Ovary (tissue), 9 donors: Measurements from ENCODE around the gene ZSWIM6. TPM values are rescaled to one million over a fixed set of nuclear protein-coding genes. Genes with fewer than 3 reads are reported as not detected.

Experiments used
- DNase-seq, 5 donors: peaks; one replicate each; pipeline ENCODE4 v3.0.0-alpha.2; 2019 to 2020
- H3K27ac ChIP-seq, 2 donors: fragments of 200-600 bp; one replicate each; pipeline versions ENCODE4 v1.5.1 to v1.8.0; 2019 to 2022
- H3K27me3 ChIP-seq: fragments of 200-600 bp; one replicate; pipeline ENCODE4 v1.8.0; 2022
- H3K36me3 ChIP-seq: fragments of 200-600 bp; sonication (generic); one replicate; pipeline ENCODE4 v1.5.1; 2019
- H3K4me1 ChIP-seq: one replicate; pipeline ENCODE4 v1.8.1; 2013; ENCODE audit warnings: mild to moderate bottlenecking, moderate library complexity; ENCODE audit not compliant: insufficient read depth
- H3K4me3 ChIP-seq: fragments of 200-600 bp; sonication (generic); one replicate; pipeline ENCODE4 v1.5.1; 2017
- H3K9me3 ChIP-seq, 2 donors: fragments of 200-600 bp in 1 of 2; sonication (generic) in 1 of 2; one replicate each; pipeline versions ENCODE4 v1.5.1 to v1.8.1; 2013 to 2019; ENCODE audit warnings: mild to moderate bottlenecking in 1 of 2, moderate library complexity in 1 of 2
- CTCF ChIP-seq, 3 donors: fragments of 450-650 bp in 2 of 3; fragments of 200-600 bp in 1 of 3; IDR thresholded peaks; one replicate each; pipeline versions ENCODE4 v1.5.1 to v1.8.0; 2016 to 2022; ENCODE audit warnings: antibody characterized with exemption in 3 of 3, mild to moderate bottlenecking in 1 of 3
- EP300 ChIP-seq: sonication (generic); formaldehyde crosslinking; IDR thresholded peaks from one replicate; pipeline ENCODE4 v1.6.1; 2017; ENCODE audit warnings: antibody characterized with exemption
- POLR2A ChIP-seq: fragments of 450-650 bp; IDR thresholded peaks from one replicate; pipeline ENCODE4 v1.6.1; 2017; ENCODE audit warnings: antibody characterized with exemption, mild to moderate bottlenecking, moderate library complexity
- WGBS, 3 donors: extraction: QIAGEN DNeasy Blood & Tissue Kit in 1 of 3; methylation state at CpG; one replicate each; pipeline versions ENCODE4 v1.1.5 to v1.1.7; 2013 to 2017; 5-methylcytosine and 5-hydroxymethylcytosine counted together
- intact Hi-C, 4 donors: fragments of 100-400 bp; cut with DNase I; formaldehyde crosslinking; loops; one replicate each; pipeline versions ENCODE4 v1.11.0 to v1.15.1; 2022 to 2023
- polyA plus RNA-seq, 2 donors: library from polyadenylated mRNA; stranded (reverse); fragments of 200-250 nt in 1 of 2; fragments of 350-450 nt in 1 of 2; fragmentation: Illumina TruSeq in 1 of 2; extraction: RNeasy Lipid Tissue Mini Kit (QIAGEN cat#74804) in 1 of 2; gene quantifications; one replicate each; pipeline ENCODE4 v1.2.3, GENCODE V29; 2013 to 2014
- total RNA-seq, 7 donors: library from RNA; depleted of rRNA in 2 of 7; stranded (reverse); fragments of >200 nt in 2 of 7; fragmentation: NEBNext Ultra II Directional in 3 of 7; extraction: Animal tissue kit (Norgen Biotek cat#: 25700) in 3 of 7; gene quantifications; one replicate each; pipeline versions ENCODE4 v1.1.0 to v1.2.4, GENCODE V29; 2016 to 2023
- donor health status: DM: no; HTN: no; CAD: no; lungs with moderate emphysema.
- donor health status: DM: no; HTN: no; CAD: no.
- donor health status: Bipolar disorder and iron deficiency.
- donor health status: DM: yes; HTN: yes; CAD: no.
- donor health status: DM: no; HTN: no; CAD: no.
- donor health status: DM: yes; HTN: yes; CAD: no.

The ZSWIM6 gene
- total and polyA plus RNA-seq, 9 donors: 4.1 to 15.3 (median 10.6) TPM

GRCh38 chr5:61307611-61308010 lies 24.4 kb upstream of the ZSWIM6 start:
- no peaks in the 10 kb centered on the region for H3K9me3 ChIP-seq
- no peak overlapping the region for H3K4me3 ChIP-seq
- H3K27me3 ChIP-seq: no peaks in the 10 kb centered on the region
- H3K36me3 ChIP-seq: no peaks in the 10 kb centered on the region
- intact Hi-C loops: no loop called here
- peaks cover 4% of the 10 kb centered on the region for H3K4me1 ChIP-seq
- 84 to 97% (median 94%) methylated on average over 1 of the region's 1 CpG for WGBS, 3 donors
- TF ChIP-seq EP300: no peak
- no peak for TF ChIP-seq CTCF (IDR thresholded peaks at IDR 0.05)
- TF ChIP-seq POLR2A: no peak
- no peak overlapping the region for H3K27ac ChIP-seq
- no peak for DNase-seq

- Histone ChIP-seq H3K9me3 (no peaks in the 10 kb centered on the region), H3K27ac (no peak overlapping the region), H3K4me3 (no peak overlapping the region), H3K4me1 (peaks cover 3% of the 10 kb centered on the region), H3K36me3 (no peaks in the 10 kb centered on the region), H3K27me3 (no peaks in the 10 kb centered on the region)
- TF ChIP-seq POLR2A: no peak
- TF ChIP-seq CTCF (IDR thresholded peaks at IDR 0.05): no peak
- TF ChIP-seq EP300: no peak
- intact Hi-C loops: no loop called here
- 26 to 42% (median 33%) methylated on average over 1 of the region's 1 CpG for WGBS, 3 donors
- DNase-seq: no peak
Observed at GRCh38 chr5:61308712-61309111, 23.3 kb upstream of the ZSWIM6 start.

- intact Hi-C loops: no loop called here
- DNase-seq: no peak
- 73 to 78% (median 78%) methylated on average over 5 of the region's 5 CpGs for WGBS, 3 donors
Observed at GRCh38 chr5:61309115-61309514, 22.9 kb upstream of the ZSWIM6 start.

GRCh38 chr5:61311056-61311610 lies 20.9 kb upstream of the ZSWIM6 start:
- H3K27ac ChIP-seq: no peak overlapping the region
- no peaks in the 10 kb centered on the region for H3K36me3 ChIP-seq
- H3K27me3 ChIP-seq: no peaks in the 10 kb centered on the region
- no peaks in the 10 kb centered on the region for H3K9me3 ChIP-seq
- TF ChIP-seq POLR2A: no peak
- no peak for TF ChIP-seq CTCF (IDR thresholded peaks at IDR 0.05)
- intact Hi-C loops: no loop called here
- 80 to 89% (median 83%) methylated on average over 5 of the region's 5 CpGs for WGBS, 3 donors
- no peak overlapping the region for H3K4me3 ChIP-seq
- peaks cover 2% of the 10 kb centered on the region for H3K4me1 ChIP-seq
- DNase-seq: no peak

More at GRCh38 chr5:61309115-61309514, 22.9 kb upstream of the ZSWIM6 start:
- H3K4me1 ChIP-seq: peaks cover 5% of the 10 kb centered on the region
- no peak overlapping the region for H3K4me3 ChIP-seq
- no peak for TF ChIP-seq POLR2A
- TF ChIP-seq CTCF (IDR thresholded peaks at IDR 0.05): no peak
- no peaks in the 10 kb centered on the region for H3K9me3 ChIP-seq
- no peaks in the 10 kb centered on the region for H3K36me3 ChIP-seq
- H3K27me3 ChIP-seq: no peaks in the 10 kb centered on the region
- H3K27ac ChIP-seq: no peak overlapping the region
